Astrocyte of the spinal cord (primary cell): ENCODE results near the gene DNAL4.

Experiments used
- DNase-seq: peaks from one replicate; pipeline ENCODE4 v3.0.0; 2011; ENCODE audit warnings: low read depth, low spot score
- H3K4me3 ChIP-seq: 2 replicates; pipeline ENCODE4 v1.5.1; 2011; ENCODE audit warnings: low read depth, mild to moderate bottlenecking, low read length, moderate library complexity
- CTCF ChIP-seq: IDR thresholded peaks from 2 replicates; pipeline ENCODE4 v1.5.1; 2012; ENCODE audit warnings: low read depth, mild to moderate bottlenecking, low read length, inconsistent platforms
- in situ Hi-C: cut with HindIII; loops from 2 replicates; pipeline ENCODE4 v1.10.0; 2017; ENCODE audit warnings: low sequenced_read_pairs

DNAL4 gene

GRCh38 chr22:38735126-38735464 lies 58.8 kb downstream of the DNAL4 start:
- no peak overlapping the region for H3K4me3 ChIP-seq
- in situ Hi-C loops = no loop called here
- no peak for DNase-seq
- TF ChIP-seq CTCF = no peak

DNA sequence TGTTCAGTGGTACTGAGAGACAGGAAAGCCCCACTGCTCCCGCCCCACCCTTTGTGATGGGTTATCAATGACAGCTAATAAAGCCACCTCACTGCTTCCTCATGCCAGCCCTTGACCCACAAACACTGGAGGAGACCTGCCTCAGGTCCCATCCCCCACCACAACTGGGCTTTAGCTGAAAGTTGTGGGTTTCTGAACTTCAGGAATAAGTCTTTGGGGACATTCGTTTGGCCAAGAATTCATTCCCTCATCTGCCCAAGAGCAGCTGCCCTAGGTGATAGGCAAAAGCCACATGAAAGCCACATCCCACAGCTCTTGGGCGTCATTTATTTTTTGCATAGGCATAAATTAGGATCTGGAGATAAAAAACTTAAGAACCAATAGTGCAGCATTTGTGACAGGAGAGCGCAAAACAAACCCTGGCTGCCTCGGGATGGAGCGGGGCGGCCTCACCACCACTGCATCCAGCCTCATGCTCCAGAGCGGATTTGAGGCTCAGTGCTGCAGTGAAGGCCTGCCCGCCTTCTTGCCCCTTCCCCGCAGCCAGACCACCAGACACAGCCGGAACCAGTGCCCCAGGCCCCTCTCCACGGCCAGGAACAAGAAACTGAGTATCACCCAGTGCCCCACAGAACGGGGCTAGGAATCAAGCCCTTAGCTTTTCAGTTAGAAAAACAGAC lies 59.4 kb downstream of the DNAL4 start:
- no peak overlapping the region for H3K4me3 ChIP-seq
- in situ Hi-C loops = no loop called here
- TF ChIP-seq CTCF = no peak
- no peak for DNase-seq

GRCh38 chr22:38733724-38734381 lies 60.1 kb downstream of the DNAL4 start:
- in situ Hi-C loops = no loop called here

DNA sequence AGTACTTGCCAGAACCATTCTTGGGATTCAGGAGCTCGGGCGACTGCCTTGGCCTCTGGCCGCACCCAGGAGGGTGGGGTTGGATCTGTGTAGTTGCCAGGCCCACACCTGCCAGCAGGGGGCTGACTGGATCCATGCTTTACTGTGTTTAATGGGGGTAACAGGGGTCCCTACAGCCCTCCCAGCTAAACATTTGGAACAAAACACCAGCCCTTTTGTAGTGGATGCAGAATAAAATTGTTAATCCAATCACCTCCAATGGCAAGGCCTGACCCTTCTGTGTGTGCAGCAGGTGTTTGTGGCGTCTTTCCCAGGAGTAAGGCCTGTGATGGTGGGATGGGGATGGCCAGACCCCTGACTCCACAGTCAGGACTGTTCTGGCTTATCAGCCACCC lies 60.6 kb downstream of the DNAL4 start:
- in situ Hi-C loops = no loop called here
- peak; percentile 84 for TF ChIP-seq CTCF
- no peak for DNase-seq
- no peak overlapping the region for H3K4me3 ChIP-seq

More at GRCh38 chr22:38733724-38734381, 60.1 kb downstream of the DNAL4 start:
- H3K4me3 ChIP-seq = no peak overlapping the region
- DNase-seq = no peak
- TF ChIP-seq CTCF = no peak

- no peak for TF ChIP-seq CTCF
- no peak overlapping the region for H3K4me3 ChIP-seq
- in situ Hi-C loops = no loop called here
- no peak for DNase-seq
Observed at GRCh38 chr22:38732251-38732815, 61.6 kb downstream of the DNAL4 start.

DNA sequence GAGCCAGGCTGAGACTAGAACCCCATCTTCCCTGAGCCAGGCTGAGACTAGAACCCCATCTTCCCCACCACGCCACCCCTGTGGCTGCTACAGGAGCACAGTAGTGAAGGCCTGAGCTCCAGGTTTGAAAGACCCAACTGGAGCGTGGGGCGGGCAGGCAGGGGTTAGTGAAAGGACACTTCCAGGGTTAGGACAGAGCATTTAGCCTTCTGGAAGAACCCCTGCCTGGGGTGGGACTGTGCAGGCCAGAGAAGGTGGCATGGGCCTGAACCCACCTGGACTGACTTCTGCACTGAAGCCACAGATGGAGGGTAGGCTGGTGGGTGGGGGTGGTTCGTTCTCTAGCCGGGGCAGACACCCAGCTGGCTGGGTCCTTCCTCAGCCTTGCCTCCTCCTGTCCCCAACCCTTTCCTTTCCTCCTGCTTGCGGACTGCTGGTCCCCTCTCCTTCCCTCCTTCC lies 62.2 kb downstream of the DNAL4 start:
- no peak for DNase-seq
- no peak overlapping the region for H3K4me3 ChIP-seq
- TF ChIP-seq CTCF = no peak
- in situ Hi-C loops = no loop called here
